HG02852 (cell line): ENCODE results near the gene BZW1.

Experiments
- ATAC-seq: cut with Tn5 transposase; IDR thresholded peaks from one replicate; pipeline ENCODE4 v1.9.1; 2021; ENCODE audit warnings: mild to moderate bottlenecking, moderate library complexity; ENCODE audit not compliant: unreplicated experiment

BZW1 gene

DNA sequence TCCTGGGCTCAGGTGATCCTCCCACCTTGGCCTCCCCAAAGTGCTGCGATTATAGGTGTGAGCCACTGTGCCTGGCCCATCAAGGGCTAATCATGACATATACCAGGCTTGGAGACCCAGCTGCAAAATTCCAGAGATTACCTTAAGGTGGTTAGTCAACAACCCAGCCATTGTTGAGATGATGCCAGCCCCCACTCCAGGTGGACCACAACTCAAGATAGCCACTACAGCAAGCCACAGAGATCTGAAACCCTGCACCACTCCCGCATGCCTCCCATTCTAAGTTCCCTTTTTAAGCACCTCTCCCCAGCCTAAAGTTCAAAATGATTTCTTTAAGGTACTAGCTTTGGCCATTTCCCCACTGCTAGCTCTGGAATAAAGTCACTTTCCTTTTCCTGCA is 57.3 kb downstream of the BZW1 start:
- no peak for ATAC-seq

DNA sequence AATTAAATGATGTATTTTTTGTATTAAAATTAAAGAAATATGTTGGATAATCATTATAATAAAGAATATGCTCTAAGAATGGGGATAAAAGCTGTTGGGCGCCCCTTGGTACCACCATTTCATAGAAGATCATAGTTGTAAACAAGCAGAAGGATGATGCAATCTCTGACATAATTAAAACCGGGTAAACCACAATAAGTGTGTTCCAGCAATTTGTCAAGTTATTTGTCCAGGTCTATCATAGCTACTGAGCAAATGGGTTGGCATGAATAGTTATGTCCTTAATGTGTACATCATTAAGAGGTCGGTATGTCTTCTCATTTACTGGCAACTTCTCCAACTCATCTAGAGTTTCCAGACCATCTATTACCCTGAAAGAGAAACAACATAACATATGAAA is 59.4 kb downstream of the BZW1 start:
- no peak for ATAC-seq

DNA sequence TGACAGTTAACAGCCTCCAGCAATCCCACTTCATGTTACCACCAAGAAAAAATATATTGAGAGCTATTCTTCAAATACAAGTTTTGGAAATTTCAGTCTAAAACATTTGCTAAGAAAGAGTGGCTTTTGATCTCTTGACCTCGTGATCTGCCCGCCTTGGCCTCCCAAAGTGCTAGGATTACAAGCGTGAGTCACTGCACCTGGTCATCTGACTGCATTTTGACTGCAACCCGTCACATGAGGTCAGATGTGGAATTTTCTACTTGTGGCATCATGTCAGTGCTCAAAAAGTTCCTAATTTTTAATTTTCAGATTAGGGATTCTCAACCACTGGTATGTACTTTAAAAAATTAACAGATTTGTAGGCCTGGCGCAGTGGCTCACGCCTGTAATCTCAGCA is 61.9 kb downstream of the BZW1 start:
- no peak for ATAC-seq
